Thymus (tissue), 14 donors: ENCODE results near the gene OVOL2. TPM values are rescaled to one million over a fixed set of nuclear protein-coding genes. Genes with fewer than 3 reads are reported as not detected.
"Not testable (repeated sequence)": the region's sequence is repeated elsewhere in the genome, so short reads cannot be mapped to it uniquely, and the experiment has no call there.

Experiments used
- DNase-seq, 9 donors: peaks; one replicate each; pipeline ENCODE4 v3.0.0-alpha.2; 2013; ENCODE audit warnings: low spot score in 9 of 9, low read depth in 6 of 9, missing footprints in 1 of 9
- H3K27ac ChIP-seq, 2 donors: one replicate each; pipeline ENCODE4 v1.5.1; 2013; ENCODE audit warnings: control low read depth in 1 of 2, low read depth in 1 of 2, low read length in 1 of 2, mild to moderate bottlenecking in 1 of 2, moderate library complexity in 1 of 2
- H3K27me3 ChIP-seq, 2 donors: one replicate each; pipeline ENCODE4 v1.5.1; 2013; ENCODE audit warnings: low read length in 1 of 2; ENCODE audit not compliant: control insufficient read depth in 2 of 2, insufficient read depth in 1 of 2
- H3K36me3 ChIP-seq, 2 donors: one replicate each; pipeline ENCODE4 v1.5.1; 2013; ENCODE audit warnings: low read length in 1 of 2, mild to moderate bottlenecking in 1 of 2, moderate library complexity in 1 of 2; ENCODE audit not compliant: control insufficient read depth in 2 of 2, insufficient read depth in 2 of 2
- H3K4me1 ChIP-seq, 2 donors: one replicate each; pipeline ENCODE4 v1.5.1; 2013; ENCODE audit warnings: low read length in 2 of 2; ENCODE audit not compliant: control insufficient read depth in 2 of 2, insufficient read depth in 2 of 2
- H3K4me3 ChIP-seq, 2 donors: one replicate each; pipeline ENCODE4 v1.5.1; 2013; ENCODE audit warnings: low read length in 2 of 2, control low read depth in 1 of 2, mild to moderate bottlenecking in 1 of 2
- H3K9me3 ChIP-seq, 2 donors: one replicate each; pipeline ENCODE4 v1.5.1; 2013; ENCODE audit warnings: low read length in 1 of 2, mild to moderate bottlenecking in 1 of 2; ENCODE audit not compliant: control insufficient read depth in 2 of 2, insufficient read depth in 1 of 2
- WGBS: extraction: QIAGEN DNeasy Blood & Tissue Kit; methylation state at CpG from one replicate; pipeline ENCODE4 v1.1.7; 2013; 5-methylcytosine and 5-hydroxymethylcytosine counted together
- long read RNA-seq, 10 donors: transcript quantifications; one replicate each; lab custom pipeline, GENCODE V29; 2026
- polyA plus RNA-seq: library from polyadenylated mRNA; stranded (reverse); fragments of 200-250 nt; gene quantifications from one replicate; pipeline ENCODE4 v1.2.3, GENCODE V29; 2013
- total RNA-seq: library from RNA; stranded (reverse); fragments of 120-200 nt; gene quantifications from one replicate; pipeline ENCODE4 v1.2.4, GENCODE V29; 2013
- donor health status: healthy.

The OVOL2 gene
- 0.94 TPM for total RNA-seq
- 3.1 TPM for polyA plus RNA-seq
- long read RNA-seq, donor 1, result 0 reads
- long read RNA-seq, donor 2, partial matches to known transcripts, result 14 of 41 reads
- long read RNA-seq, donor 2, other reads (novel, unspliced or antisense), result 25 of 41 reads
- long read RNA-seq, donor 3, partial matches to known transcripts, result 0 of 1 reads
- long read RNA-seq, donor 3, other reads (novel, unspliced or antisense), result 0 of 1 reads
- long read RNA-seq, donor 4, result 0 reads
- long read RNA-seq, donor 5, partial matches to known transcripts, result 0 of 2 reads
- long read RNA-seq, donor 5, other reads (novel, unspliced or antisense), result 0 of 2 reads
- long read RNA-seq, donor 6, partial matches to known transcripts, result 0 of 2 reads
- long read RNA-seq, donor 6, other reads (novel, unspliced or antisense), result 0 of 2 reads
- long read RNA-seq, donor 7, result 0 reads
- long read RNA-seq, donor 8, result 0 reads
- long read RNA-seq, donor 9, partial matches to known transcripts, result 11 of 11 reads
- long read RNA-seq, donor 9, other reads (novel, unspliced or antisense), result 0 of 11 reads
- long read RNA-seq, donor 10, result 0 reads

DNA sequence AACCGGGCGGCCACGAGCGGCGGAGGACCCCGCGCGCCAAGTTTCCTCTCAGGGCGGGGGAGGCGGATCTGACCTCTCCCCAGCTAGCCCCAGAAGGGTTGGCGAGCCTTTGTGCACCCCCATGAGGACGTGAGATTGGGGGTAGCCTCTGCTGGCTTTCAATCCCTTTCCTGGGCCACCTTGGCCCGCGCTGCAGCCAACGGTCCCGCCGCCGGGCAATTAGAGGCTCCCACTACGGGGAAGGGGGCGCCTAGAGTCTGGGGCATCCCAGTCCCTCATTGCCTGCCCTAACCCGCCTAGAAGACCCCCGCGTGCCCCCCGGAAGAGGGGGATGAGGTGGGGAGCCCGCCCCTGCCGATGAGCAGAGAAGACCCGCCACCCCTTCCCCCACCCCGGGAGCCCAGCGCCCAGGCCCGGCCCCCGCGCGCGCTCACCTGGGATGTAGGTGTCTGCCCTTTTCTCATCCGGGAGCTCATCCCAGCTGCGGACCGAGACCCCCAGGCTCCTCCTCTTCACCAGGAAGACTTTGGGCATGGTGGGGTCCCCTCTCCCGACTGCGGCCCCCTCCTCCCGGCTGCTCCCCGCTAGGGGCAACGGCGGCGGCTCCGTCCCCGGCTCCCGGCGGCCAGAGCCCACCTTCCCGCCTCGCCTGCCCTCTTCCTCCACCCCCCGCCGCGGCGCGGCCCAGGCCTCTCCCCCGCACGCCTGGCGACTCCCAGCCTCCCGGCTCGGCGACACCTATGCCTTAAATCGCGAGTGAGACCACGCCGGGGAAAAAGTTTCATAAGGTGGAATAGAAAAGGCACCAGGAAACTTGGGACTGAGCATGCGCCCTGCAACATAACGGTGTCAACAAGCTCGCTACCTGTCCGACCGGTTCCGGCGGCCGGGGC is at the start of gene OVOL2:
Gene OVOL2, minus strand, starts transcription at position 816 of the 893 bp plus-strand sequence. Its CDS starts 282 bp downstream, at position 534.
- Histone ChIP-seq H3K9me3 (no peaks in the 10 kb centered on the region), H3K4me1 (peaks cover 0 to 8% of the 10 kb centered on the region in 2 donors), H3K36me3 (no peaks in the 10 kb centered on the region), H3K27me3 (peaks cover 67 to 89% of the 10 kb centered on the region in 2 donors), H3K4me3 (peak within 1 kb of the TSS in 1 of 2 donors; percentile 34), H3K27ac (no peak within 1 kb of the TSS)
- 3% methylated on average over 73 of the region's 73 CpGs for WGBS
- peak in 1 of 9 donors; percentile 16 for DNase-seq

DNA sequence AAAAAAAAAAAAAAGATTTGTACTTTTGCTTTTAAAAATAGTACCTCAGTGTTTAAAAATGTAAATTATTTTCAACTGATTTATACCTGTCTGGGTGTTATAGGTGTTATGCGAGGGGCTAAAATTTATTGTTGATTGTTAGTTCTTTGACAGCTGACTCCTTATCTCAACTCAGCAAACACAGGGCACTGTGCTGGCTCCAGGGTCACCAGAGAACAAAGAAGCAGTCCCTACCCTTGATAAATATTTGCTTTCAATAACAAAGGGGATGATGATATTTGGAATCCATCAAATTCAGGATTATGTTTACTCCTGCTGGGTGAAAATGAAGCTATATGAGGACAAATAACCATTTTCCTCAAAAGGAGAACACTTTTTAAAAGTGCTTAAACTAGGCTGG is 45.8 kb upstream of the OVOL2 start:
- Histone ChIP-seq H3K27ac (no peak overlapping the region), H3K4me3 (no peak overlapping the region), H3K4me1 (no peaks in the 10 kb centered on the region), H3K27me3 (peaks cover 0 to 5% of the 10 kb centered on the region in 2 donors), H3K36me3 (no peaks in the 10 kb centered on the region), H3K9me3 (no peaks in the 10 kb centered on the region)
- no peak for DNase-seq
- 88% methylated on average over 1 of the region's 1 CpG for WGBS

DNA sequence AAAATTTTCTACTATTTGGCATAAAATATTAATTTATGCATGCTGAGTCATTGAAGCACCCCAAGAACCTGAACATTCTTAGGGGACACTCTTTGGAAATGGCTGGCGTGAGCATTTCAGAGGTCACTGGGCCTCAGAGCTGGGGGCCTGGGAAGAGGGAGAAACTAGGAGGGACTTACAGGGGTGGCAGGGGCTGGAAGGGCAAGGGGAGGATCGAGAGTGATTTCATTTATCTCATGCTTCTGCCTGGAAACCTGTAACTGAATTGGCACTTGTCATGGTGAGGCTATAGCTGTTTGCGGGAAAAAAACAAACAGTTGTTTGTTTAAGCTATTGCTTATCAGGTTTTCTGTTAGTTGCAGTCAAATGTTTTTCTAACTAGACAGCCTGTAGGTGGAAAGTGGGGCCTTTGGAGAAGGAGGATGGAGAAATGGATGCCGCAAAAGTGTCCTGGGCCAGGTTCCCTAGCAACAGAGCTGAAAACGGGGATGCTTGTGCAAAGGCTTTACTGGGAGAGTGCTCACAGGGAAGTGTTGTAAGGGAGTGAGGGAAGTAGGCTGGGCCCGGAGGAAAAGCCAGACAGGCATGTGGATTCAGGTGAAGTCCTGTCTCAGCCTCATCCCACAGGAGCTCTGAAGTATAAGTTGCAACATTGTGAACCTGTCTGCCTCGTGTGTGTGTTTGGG is 43.6 kb upstream of the OVOL2 start:
- Histone ChIP-seq H3K27me3 (peaks cover 0 to 5% of the 10 kb centered on the region in 2 donors), H3K9me3 (no peaks in the 10 kb centered on the region), H3K27ac (no peak overlapping the region), H3K36me3 (no peaks in the 10 kb centered on the region), H3K4me1 (no peaks in the 10 kb centered on the region), H3K4me3 (no peak overlapping the region)
- no peak for DNase-seq
- 73% methylated on average over 7 of the region's 7 CpGs for WGBS

DNA sequence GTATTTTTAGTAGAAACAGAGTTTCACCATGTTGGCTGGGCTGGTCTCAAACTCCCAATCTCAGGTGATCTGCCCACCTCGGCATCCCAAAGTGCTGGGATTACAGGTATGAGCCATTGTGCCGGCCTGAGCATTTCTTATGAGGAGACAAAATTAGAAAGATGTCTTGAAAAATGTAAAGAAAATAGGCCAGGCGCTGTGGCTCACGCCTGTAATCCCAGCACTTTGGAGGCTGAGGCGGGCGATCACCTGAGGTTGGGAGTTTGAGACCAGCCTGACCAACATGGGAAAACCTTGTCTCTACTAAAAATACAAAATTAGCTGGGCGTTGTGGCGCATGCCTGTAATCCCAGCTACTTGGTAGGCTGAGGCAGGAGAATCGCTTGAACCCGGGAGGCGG is 42.9 kb upstream of the OVOL2 start:
- not testable (repeated sequence) for H3K4me1 ChIP-seq, DNase-seq, H3K36me3 ChIP-seq, H3K27ac ChIP-seq, H3K27me3 ChIP-seq, H3K4me3 ChIP-seq, H3K9me3 ChIP-seq
- WGBS, result 97% methylated on average over 11 of the region's 11 CpGs

DNA sequence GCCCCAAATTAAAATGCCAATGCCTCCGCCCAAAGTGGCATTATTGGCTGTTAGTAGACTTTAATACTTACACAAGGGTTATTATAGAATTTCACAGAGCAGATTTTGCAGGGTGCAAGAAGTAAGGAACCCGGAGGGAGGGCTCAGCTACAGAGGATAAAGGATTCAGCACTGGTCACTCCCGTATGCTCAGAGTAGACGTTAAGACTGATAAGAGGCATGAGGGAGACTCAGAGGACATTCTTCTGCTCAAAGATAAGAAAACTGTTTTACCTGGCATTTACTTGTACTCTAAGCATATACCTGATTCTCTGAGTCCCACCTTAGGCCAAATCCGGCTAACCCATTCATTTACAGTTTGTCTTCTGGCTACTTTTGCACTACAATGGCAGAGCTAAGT is 36.5 kb upstream of the OVOL2 start:
- no peaks in the 10 kb centered on the region for H3K36me3 ChIP-seq
- 81% methylated on average over 5 of the region's 5 CpGs for WGBS
- H3K9me3 ChIP-seq, result no peaks in the 10 kb centered on the region
- H3K27me3 ChIP-seq, result no peaks in the 10 kb centered on the region
- H3K27ac ChIP-seq, result no peak overlapping the region
- no peaks in the 10 kb centered on the region for H3K4me1 ChIP-seq
- no peak for DNase-seq
- no peak overlapping the region for H3K4me3 ChIP-seq

DNA sequence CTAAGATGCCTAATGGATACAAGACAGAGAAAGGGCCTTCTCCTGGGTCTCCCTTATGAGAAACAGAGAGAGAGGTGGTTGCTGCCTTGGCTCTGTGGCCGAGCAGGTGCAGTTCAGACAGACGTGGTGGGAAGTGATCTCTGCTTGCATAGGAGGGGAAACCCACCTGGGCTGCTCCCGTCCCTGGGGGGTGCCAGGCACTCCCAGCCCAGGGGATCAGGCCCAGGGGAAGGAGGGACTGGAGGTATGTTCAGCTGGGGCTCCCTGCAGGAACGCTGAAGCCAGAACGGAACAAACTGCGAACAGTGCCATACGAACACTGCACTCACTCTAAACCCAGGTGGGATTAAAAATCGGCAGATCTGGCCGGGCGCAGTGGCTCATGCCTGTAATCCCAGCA is 35.7 kb upstream of the OVOL2 start:
- H3K4me1 ChIP-seq, result no peaks in the 10 kb centered on the region
- DNase-seq, result no peak
- no peaks in the 10 kb centered on the region for H3K27me3 ChIP-seq
- H3K4me3 ChIP-seq, result no peak overlapping the region
- H3K9me3 ChIP-seq, result no peaks in the 10 kb centered on the region
- 84% methylated on average over 10 of the region's 10 CpGs for WGBS
- no peaks in the 10 kb centered on the region for H3K36me3 ChIP-seq
- no peak overlapping the region for H3K27ac ChIP-seq

DNA sequence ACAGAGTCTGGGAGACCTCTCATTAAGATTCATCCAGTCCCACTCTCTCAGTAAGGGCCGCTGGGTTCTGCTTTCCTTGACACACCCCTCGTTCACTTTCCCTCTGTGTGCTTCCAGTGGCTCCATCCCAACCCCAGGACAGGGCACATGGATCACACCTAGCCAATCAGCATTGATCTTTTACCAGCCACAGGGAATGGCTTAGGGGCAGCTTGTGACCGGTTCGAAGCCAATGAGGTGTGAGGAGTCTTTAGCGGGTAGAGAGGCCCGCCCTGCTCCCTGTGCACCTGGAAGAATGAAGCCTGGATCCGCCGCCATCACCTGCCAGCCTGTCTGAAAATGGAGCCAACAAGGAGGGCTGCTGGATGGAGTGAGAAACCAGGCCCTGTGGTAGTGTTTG is 35.2 kb upstream of the OVOL2 start:
- Histone ChIP-seq H3K4me3 (no peak overlapping the region), H3K36me3 (no peaks in the 10 kb centered on the region), H3K4me1 (no peaks in the 10 kb centered on the region), H3K9me3 (no peaks in the 10 kb centered on the region), H3K27me3 (no peaks in the 10 kb centered on the region), H3K27ac (no peak overlapping the region)
- no peak for DNase-seq
- 97% methylated on average over 8 of the region's 8 CpGs for WGBS

DNA sequence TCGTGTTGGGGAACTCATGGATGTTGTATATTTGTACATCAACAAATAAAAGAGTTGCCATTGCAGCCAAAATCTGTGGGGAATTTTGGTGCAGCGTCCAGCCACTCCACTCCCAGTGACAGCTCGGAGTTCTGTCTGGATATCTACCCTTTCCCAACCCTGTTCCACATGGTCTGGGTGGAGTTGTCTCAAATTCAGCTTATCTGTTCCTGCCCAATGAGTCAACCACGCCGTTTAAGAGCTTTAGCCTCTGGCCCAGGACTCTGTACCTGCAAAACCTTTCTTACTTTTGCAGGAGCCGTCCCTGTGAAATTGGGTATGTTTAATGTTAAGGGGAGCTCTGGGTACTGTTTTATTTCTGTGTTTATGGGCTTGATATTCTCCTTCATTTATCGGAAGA is 33.9 kb upstream of the OVOL2 start:
- Histone ChIP-seq H3K4me3 (no peak overlapping the region), H3K27ac (no peak overlapping the region), H3K4me1 (no peaks in the 10 kb centered on the region), H3K9me3 (no peaks in the 10 kb centered on the region), H3K27me3 (no peaks in the 10 kb centered on the region), H3K36me3 (no peaks in the 10 kb centered on the region)
- DNase-seq, result no peak
- WGBS, result 88% methylated on average over 7 of the region's 7 CpGs
